GM12873 (cell line): ENCODE results near the gene IGF1R.
A peak's percentile ranks its signal among the peaks of the same experiment; 100 is the strongest.

Source experiments
- CTCF ChIP-seq: IDR thresholded peaks from 2 replicates; pipeline ENCODE4 v1.5.1; 2012; ENCODE audit warnings: low read depth, mild to moderate bottlenecking, moderate library complexity, low read length, control low read depth; ENCODE audit not compliant: insufficient read depth; ENCODE audit errors: missing control alignments

Gene IGF1R

GRCh38 chr15:98655732-98656131, 7.4 kb downstream of the IGF1R start:
- TF ChIP-seq CTCF: no peak

- TF ChIP-seq CTCF: no peak
Observed at GRCh38 chr15:98657721-98658120, 9.4 kb downstream of the IGF1R start.

GRCh38 chr15:98658831-98659699, 10.7 kb downstream of the IGF1R start:
- TF ChIP-seq CTCF: peak; percentile 86

GRCh38 chr15:98660055-98660454, 11.7 kb downstream of the IGF1R start:
- TF ChIP-seq CTCF: no peak

- no peak for TF ChIP-seq CTCF
Observed at GRCh38 chr15:98663045-98663444, 14.7 kb downstream of the IGF1R start.

GRCh38 chr15:98663606-98664005, 15.3 kb downstream of the IGF1R start:
- no peak for TF ChIP-seq CTCF

- TF ChIP-seq CTCF: no peak
Observed at GRCh38 chr15:98666441-98666840, 18.1 kb downstream of the IGF1R start.
